Natural killer cell (primary cell): Measurements from ENCODE around the gene ASIC3. TPM values are rescaled to one million over a fixed set of nuclear protein-coding genes. Genes with fewer than 3 reads are reported as not detected.

ENCODE experiments used
- ATAC-seq, 3 donors: fragments of 150-1000 bp in 2 of 3; fragments of 200-7000 bp in 1 of 3; cut with Tn5 transposase; 1 replicate in 1 of 3; 2 replicates in 2 of 3; pipeline ENCODE4 v1.10.0; 2021; ENCODE audit warnings: mild to moderate bottlenecking in 2 of 3, moderate library complexity in 2 of 3
- DNase-seq, 2 donors: peaks; one replicate each; pipeline versions ENCODE4 v3.0.0 to v3.0.0-alpha.2; 2013 to 2021; ENCODE audit warnings: mixed read lengths in 1 of 2
- H3K27ac ChIP-seq: one replicate; pipeline ENCODE4 v1.5.1; 2013; ENCODE audit warnings: mild to moderate bottlenecking, low read length
- H3K27me3 ChIP-seq: one replicate; pipeline ENCODE4 v1.6.1; 2013; ENCODE audit warnings: low read length; ENCODE audit not compliant: control insufficient read depth, insufficient read depth
- H3K36me3 ChIP-seq: one replicate; pipeline ENCODE4 v1.6.1; 2013; ENCODE audit warnings: low read length; ENCODE audit not compliant: control insufficient read depth, insufficient read depth
- H3K4me1 ChIP-seq: one replicate; pipeline ENCODE4 v1.6.1; 2013; ENCODE audit warnings: low read length; ENCODE audit not compliant: control insufficient read depth, insufficient read depth
- H3K4me3 ChIP-seq: one replicate; pipeline ENCODE4 v1.5.1; 2013; ENCODE audit warnings: low read length
- H3K9me3 ChIP-seq: one replicate; pipeline ENCODE4 v1.6.1; 2013; ENCODE audit warnings: low read length; ENCODE audit not compliant: control insufficient read depth, insufficient read depth
- H3K27ac Mint-ChIP-seq, 2 donors: one replicate each; pipeline ENCODE4 v1.8.0; 2022; ENCODE audit warnings: mild to moderate bottlenecking in 2 of 2, mixed read lengths in 2 of 2, moderate library complexity in 1 of 2
- H3K27me3 Mint-ChIP-seq, 2 donors: one replicate each; pipeline ENCODE4 v1.8.0; 2022; ENCODE audit warnings: low read depth in 2 of 2, mixed read lengths in 2 of 2
- H3K36me3 Mint-ChIP-seq: one replicate; pipeline ENCODE4 v1.8.0; 2022; ENCODE audit warnings: mixed read lengths
- H3K4me1 Mint-ChIP-seq, 2 donors: one replicate each; pipeline ENCODE4 v1.8.0; 2022; ENCODE audit warnings: mixed read lengths in 2 of 2
- H3K4me3 Mint-ChIP-seq: one replicate; pipeline ENCODE4 v1.8.0; 2022; ENCODE audit warnings: mild to moderate bottlenecking, moderate library complexity, mixed read lengths
- H3K9me3 Mint-ChIP-seq, 2 donors: one replicate each; pipeline ENCODE4 v1.8.0; 2022; ENCODE audit warnings: mixed read lengths in 2 of 2
- CTCF ChIP-seq: fragments of 200-600 bp; IDR thresholded peaks from one replicate; pipeline ENCODE4 v1.8.0; 2022; ENCODE audit warnings: antibody characterized with exemption
- WGBS: methylation state at CpG from one replicate; pipeline ENCODE4 v1.1.7; 2013; ENCODE audit warnings: missing lambda C conversion rate; ENCODE audit not compliant: insufficient coverage; 5-methylcytosine and 5-hydroxymethylcytosine counted together
- intact Hi-C: fragments of 100-400 bp; cut with micrococcal nuclease; formaldehyde crosslinking; loops from one replicate; pipeline ENCODE4 v1.14.2; 2022
- total RNA-seq, 4 donors: library from RNA; stranded (reverse); fragments of 120-200 nt in 1 of 4; gene quantifications; one replicate each; pipeline versions ENCODE4 v1.2.3 to v1.2.4, GENCODE V29; 2013 to 2022

Gene ASIC3
- total RNA-seq, 3 donors from 2014 or later (not counting 1 experiment from before 2014, with no cell fraction given), result 5.7 to 7.9 (median 5.9) TPM

DNA sequence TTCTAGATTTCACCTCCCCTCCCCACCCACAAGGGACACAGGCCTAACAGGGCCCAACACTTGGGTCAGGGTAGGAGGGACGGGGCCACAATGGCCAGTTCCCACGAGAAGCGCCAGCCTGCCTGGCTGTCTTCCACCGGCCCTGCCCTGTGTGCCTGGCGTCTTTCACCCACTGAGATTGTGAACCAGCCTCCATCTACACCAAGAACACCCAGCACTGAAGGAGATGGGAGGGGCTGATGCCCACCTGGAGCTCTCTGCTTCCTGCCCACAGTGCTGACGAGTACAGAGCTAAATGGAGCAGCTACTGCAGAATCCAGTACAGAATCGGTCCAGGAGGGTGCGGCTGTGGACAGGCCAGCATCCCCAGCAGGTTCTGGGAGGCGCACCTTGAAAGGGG is 2.4 kb upstream of the ASIC3 start:
- H3K4me1 Mint-ChIP-seq, result peaks cover 0 to 5% of the 10 kb centered on the region in 2 donors
- no peaks in the 10 kb centered on the region for H3K36me3 Mint-ChIP-seq
- Histone ChIP-seq H3K4me1 (no peaks in the 10 kb centered on the region), H3K27ac (no peak overlapping the region), H3K9me3 (no peaks in the 10 kb centered on the region), H3K4me3 (no peak overlapping the region), H3K36me3 (peaks cover 6% of the 10 kb centered on the region), H3K27me3 (no peaks in the 10 kb centered on the region)
- DNase-seq (no peak), ATAC-seq (no peak)
- 92% methylated on average over 7 of the region's 9 CpGs for WGBS
- intact Hi-C loops, result no loop called here
- no peaks in the 10 kb centered on the region for H3K9me3 Mint-ChIP-seq
- no peak overlapping the region for H3K27ac Mint-ChIP-seq
- peaks cover 0 to 3% of the 10 kb centered on the region in 2 donors for H3K27me3 Mint-ChIP-seq
- H3K4me3 Mint-ChIP-seq, result no peak overlapping the region
- no peak for TF ChIP-seq CTCF

GRCh38 chr7:151046603-151047573 is 1.4 kb upstream of the ASIC3 start:
- H3K27ac ChIP-seq, result no peak overlapping the region
- H3K4me1 Mint-ChIP-seq, result peaks cover 0 to 5% of the 10 kb centered on the region in 2 donors
- H3K9me3 ChIP-seq, result no peaks in the 10 kb centered on the region
- no peak for TF ChIP-seq CTCF
- no peak overlapping the region for H3K4me3 ChIP-seq
- no peak overlapping the region for H3K4me3 Mint-ChIP-seq
- no peaks in the 10 kb centered on the region for H3K27me3 ChIP-seq
- intact Hi-C loops, result no loop called here
- H3K36me3 ChIP-seq, result peaks cover 6% of the 10 kb centered on the region
- DNase-seq (no peak), ATAC-seq (no peak)
- no peaks in the 10 kb centered on the region for H3K36me3 Mint-ChIP-seq
- WGBS, result 64% methylated on average over 13 of the region's 14 CpGs
- no peak overlapping the region for H3K27ac Mint-ChIP-seq
- no peaks in the 10 kb centered on the region for H3K9me3 Mint-ChIP-seq
- H3K4me1 ChIP-seq, result peaks cover 4% of the 10 kb centered on the region
- peaks cover 0 to 5% of the 10 kb centered on the region in 2 donors for H3K27me3 Mint-ChIP-seq

DNA sequence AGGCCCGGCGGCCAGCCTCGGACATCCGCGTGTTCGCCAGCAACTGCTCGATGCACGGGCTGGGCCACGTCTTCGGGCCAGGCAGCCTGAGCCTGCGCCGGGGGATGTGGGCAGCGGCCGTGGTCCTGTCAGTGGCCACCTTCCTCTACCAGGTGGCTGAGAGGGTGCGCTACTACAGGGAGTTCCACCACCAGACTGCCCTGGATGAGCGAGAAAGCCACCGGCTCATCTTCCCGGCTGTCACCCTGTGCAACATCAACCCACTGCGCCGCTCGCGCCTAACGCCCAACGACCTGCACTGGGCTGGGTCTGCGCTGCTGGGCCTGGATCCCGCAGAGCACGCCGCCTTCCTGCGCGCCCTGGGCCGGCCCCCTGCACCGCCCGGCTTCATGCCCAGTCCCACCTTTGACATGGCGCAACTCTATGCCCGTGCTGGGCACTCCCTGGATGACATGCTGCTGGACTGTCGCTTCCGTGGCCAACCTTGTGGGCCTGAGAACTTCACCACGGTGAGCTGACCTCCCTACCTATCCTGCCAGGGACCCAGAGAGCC is 656 bp downstream of the ASIC3 start:
- Histone ChIP-seq H3K36me3 (peaks cover 6% of the 10 kb centered on the region), H3K27me3 (no peaks in the 10 kb centered on the region), H3K4me3 (no peak overlapping the region), H3K9me3 (no peaks in the 10 kb centered on the region), H3K4me1 (peaks cover 4% of the 10 kb centered on the region), H3K27ac (no peak overlapping the region)
- Mint-ChIP-seq H3K4me3 (no peak overlapping the region), H3K36me3 (no peaks in the 10 kb centered on the region), H3K4me1 (peaks cover 0 to 10% of the 10 kb centered on the region in 2 donors), H3K27me3 (peaks cover 0 to 9% of the 10 kb centered on the region in 2 donors), H3K9me3 (no peaks in the 10 kb centered on the region), H3K27ac (no peak overlapping the region)
- intact Hi-C loops, result no loop called here
- DNase-seq (no peak), ATAC-seq (no peak)
- 94% methylated on average over 38 of the region's 38 CpGs for WGBS
- TF ChIP-seq CTCF, result no peak
